CD4-positive, CD25-positive, alpha-beta regulatory T cell (primary cell): ENCODE results near the gene AMER2. TPM values are rescaled to one million over a fixed set of nuclear protein-coding genes. Genes with fewer than 3 reads are reported as not detected.

Source experiments
- ATAC-seq, 2 donors: fragments of 150-1000 bp; cut with Tn5 transposase; one replicate each; pipeline ENCODE4 v1.10.0; 2021; ENCODE audit warnings: low read depth in 2 of 2, moderate number of reproducible peaks in 2 of 2, moderate library complexity in 1 of 2
- DNase-seq, 3 donors: peaks; one replicate each; pipeline versions ENCODE4 v3.0.0 to v3.0.0-alpha.2; 2012 to 2022; ENCODE audit warnings: mixed read lengths in 1 of 3
- H3K27ac ChIP-seq: one replicate; pipeline ENCODE4 v1.7.0; 2013; ENCODE audit warnings: mild to moderate bottlenecking, low read length; ENCODE audit not compliant: insufficient read depth, poor library complexity, severe bottlenecking
- H3K27me3 ChIP-seq: one replicate; pipeline ENCODE4 v1.7.0; 2013; ENCODE audit warnings: low read length; ENCODE audit not compliant: control insufficient read depth, insufficient read depth
- H3K36me3 ChIP-seq: one replicate; pipeline ENCODE4 v1.7.0; 2013; ENCODE audit warnings: mild to moderate bottlenecking, low read length, moderate library complexity; ENCODE audit not compliant: control insufficient read depth, insufficient read depth
- H3K4me1 ChIP-seq: 2 replicates; pipeline ENCODE4 v1.7.0; 2013; ENCODE audit warnings: mild to moderate bottlenecking, low read length; ENCODE audit not compliant: insufficient read depth, control insufficient read depth, poor library complexity, severe bottlenecking
- H3K4me3 ChIP-seq: one replicate; pipeline ENCODE4 v1.7.0; 2013; ENCODE audit warnings: low read depth, mild to moderate bottlenecking, low read length, moderate library complexity
- H3K9me3 ChIP-seq, 2 experiments: 1 replicate in 1 of 2; 2 replicates in 1 of 2; pipeline ENCODE4 v1.7.0; 2013; ENCODE audit warnings: low read length in 2 of 2, mild to moderate bottlenecking in 1 of 2, moderate library complexity in 1 of 2; ENCODE audit not compliant: control insufficient read depth in 2 of 2
- H3K27ac Mint-ChIP-seq, 3 donors: one replicate each; pipeline ENCODE4 v1.8.0; 2020 to 2022; ENCODE audit warnings: mild to moderate bottlenecking in 3 of 3, mixed read lengths in 3 of 3, moderate library complexity in 2 of 3
- H3K27me3 Mint-ChIP-seq: one replicate; pipeline ENCODE4 v1.8.0; 2022; ENCODE audit warnings: mild to moderate bottlenecking, mixed read lengths
- H3K36me3 Mint-ChIP-seq: one replicate; pipeline ENCODE4 v1.8.0; 2020; ENCODE audit warnings: mixed read lengths
- H3K4me1 Mint-ChIP-seq, 4 donors: one replicate each; pipeline ENCODE4 v1.8.0; 2020 to 2022; ENCODE audit warnings: mixed read lengths in 4 of 4, mild to moderate bottlenecking in 1 of 4
- H3K4me3 Mint-ChIP-seq, 4 donors: one replicate each; pipeline ENCODE4 v1.8.0; 2020 to 2022; ENCODE audit warnings: mild to moderate bottlenecking in 4 of 4, mixed read lengths in 4 of 4, moderate library complexity in 3 of 4
- H3K9me3 Mint-ChIP-seq, 7 donors: one replicate each; pipeline ENCODE4 v1.8.0; 2020 to 2022; ENCODE audit warnings: mixed read lengths in 7 of 7, mild to moderate bottlenecking in 3 of 7, moderate library complexity in 2 of 7
- polyA plus RNA-seq, 4 donors: library from polyadenylated mRNA; unstranded; fragments of 300-500 nt; fragmentation: Illumina TruSeq; gene quantifications; one replicate each; pipeline ENCODE4 v1.2.3, GENCODE V29; 2021
- total RNA-seq: library from RNA; stranded (reverse); gene quantifications from one replicate; pipeline ENCODE4 v1.2.3, GENCODE V29; 2022

AMER2 gene
- total and polyA plus RNA-seq, 5 donors from 2014 or later = not detected

DNA sequence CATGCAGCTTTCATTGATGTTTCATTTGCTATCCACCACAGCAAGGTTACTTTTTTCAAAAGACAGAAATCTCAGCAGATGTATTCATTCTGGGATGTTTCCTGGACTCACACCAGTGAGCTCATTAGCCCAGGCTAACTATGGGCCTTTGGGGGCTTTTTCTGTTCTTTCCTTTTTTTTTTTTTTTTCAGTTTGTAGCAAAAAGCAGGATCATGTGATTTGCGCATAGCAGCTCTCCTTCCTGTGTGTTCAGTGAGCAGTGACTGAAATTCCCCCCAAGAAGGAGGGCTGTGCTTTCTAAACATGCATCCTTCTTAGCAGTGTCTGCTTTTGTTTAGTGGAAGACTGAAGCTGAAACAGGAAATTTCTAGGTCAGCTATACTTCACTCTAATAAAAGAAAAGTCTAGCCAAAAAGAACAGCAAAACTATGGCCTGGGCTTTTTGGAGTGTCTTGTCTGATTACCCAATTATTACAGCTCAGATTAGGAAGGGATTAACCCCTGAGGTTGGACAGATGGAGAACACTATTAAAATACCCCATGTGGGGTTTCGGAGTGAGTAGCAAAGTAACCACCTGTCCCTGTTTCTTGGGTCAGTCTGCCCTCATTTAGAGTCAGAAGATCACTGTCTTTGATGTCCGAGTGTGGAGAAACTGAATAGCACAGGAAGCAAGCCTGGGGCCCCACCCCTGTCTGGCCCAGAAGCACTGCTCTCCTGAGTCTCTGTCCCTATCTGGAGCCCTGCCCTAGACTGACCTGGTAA, 8.9 kb upstream of the AMER2 start:
- Histone ChIP-seq H3K9me3 (no peaks in the 10 kb centered on the region), H3K4me3 (no peak overlapping the region), H3K27me3 (peaks cover 18% of the 10 kb centered on the region), H3K36me3 (no peaks in the 10 kb centered on the region), H3K4me1 (no peaks in the 10 kb centered on the region), H3K27ac (no peak overlapping the region)
- Mint-ChIP-seq H3K4me1 (no peaks in the 10 kb centered on the region), H3K27ac (no peak overlapping the region), H3K36me3 (no peaks in the 10 kb centered on the region), H3K4me3 (no peak overlapping the region), H3K9me3 (peaks cover 0 to 8% (median 0%) of the 10 kb centered on the region in 7 donors), H3K27me3 (peaks cover 51% of the 10 kb centered on the region)
- ATAC-seq = no peak
- DNase-seq = no peak

GRCh38 chr13:25179832-25180774, 8.0 kb upstream of the AMER2 start:
- H3K4me1 Mint-ChIP-seq = no peaks in the 10 kb centered on the region
- no peaks in the 10 kb centered on the region for H3K4me1 ChIP-seq
- H3K27me3 Mint-ChIP-seq = peaks cover 58% of the 10 kb centered on the region
- H3K36me3 ChIP-seq = no peaks in the 10 kb centered on the region
- no peaks in the 10 kb centered on the region for H3K36me3 Mint-ChIP-seq
- DNase-seq (no peak), ATAC-seq (no peak)
- H3K4me3 Mint-ChIP-seq = no peak overlapping the region
- peaks cover 18% of the 10 kb centered on the region for H3K27me3 ChIP-seq
- peaks cover 0 to 8% (median 0%) of the 10 kb centered on the region in 7 donors for H3K9me3 Mint-ChIP-seq
- no peak overlapping the region for H3K27ac Mint-ChIP-seq
- H3K4me3 ChIP-seq = no peak overlapping the region
- no peaks in the 10 kb centered on the region for H3K9me3 ChIP-seq
- no peak overlapping the region for H3K27ac ChIP-seq

DNA sequence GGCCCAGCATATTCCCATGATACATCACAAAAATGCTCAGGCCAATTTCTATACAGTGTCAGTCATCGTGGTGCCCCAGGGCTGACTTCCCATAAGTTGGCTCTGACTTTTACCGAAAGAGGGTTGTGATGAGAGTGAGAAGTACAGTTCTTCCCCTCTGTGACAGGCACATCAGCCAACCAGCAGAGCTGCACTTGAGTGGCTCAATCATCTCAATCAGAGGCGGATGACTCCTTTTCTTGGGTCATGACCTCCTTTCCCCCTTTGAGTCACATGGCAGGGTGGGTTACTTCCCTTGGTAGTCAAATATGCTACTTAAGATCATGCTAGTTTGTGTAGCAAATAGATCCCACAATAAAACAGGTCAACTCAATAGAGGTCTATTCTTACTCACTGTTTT, 6.9 kb upstream of the AMER2 start:
- Histone ChIP-seq H3K4me1 (no peaks in the 10 kb centered on the region), H3K27me3 (peaks cover 22% of the 10 kb centered on the region), H3K9me3 (no peaks in the 10 kb centered on the region), H3K4me3 (no peak overlapping the region), H3K36me3 (no peaks in the 10 kb centered on the region), H3K27ac (no peak overlapping the region)
- no peak overlapping the region for H3K27ac Mint-ChIP-seq
- ATAC-seq (no peak), DNase-seq (no peak)
- no peak overlapping the region for H3K4me3 Mint-ChIP-seq
- H3K4me1 Mint-ChIP-seq = no peaks in the 10 kb centered on the region
- no peaks in the 10 kb centered on the region for H3K36me3 Mint-ChIP-seq
- H3K27me3 Mint-ChIP-seq = peaks cover 66% of the 10 kb centered on the region
- H3K9me3 Mint-ChIP-seq = peaks cover 0 to 8% (median 0%) of the 10 kb centered on the region in 7 donors

DNA sequence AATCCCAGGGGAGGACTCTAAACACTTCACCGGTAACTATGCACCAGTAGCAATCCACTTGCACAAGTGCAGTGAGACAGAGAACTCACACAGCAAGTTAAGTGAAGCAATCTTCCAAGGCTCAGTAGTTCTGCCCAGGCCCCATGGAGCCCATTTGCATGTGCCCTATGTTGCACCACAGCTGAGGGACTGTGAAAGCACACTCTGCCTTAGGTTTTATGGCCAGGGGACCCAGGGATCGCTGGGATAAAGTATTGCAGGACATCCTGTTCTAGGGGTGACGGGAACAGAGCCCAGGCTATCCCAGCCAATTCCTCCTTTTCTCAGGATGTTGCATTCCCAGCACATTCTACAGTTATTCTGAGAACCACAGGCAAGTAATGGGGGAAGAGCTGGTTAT, 6.0 kb upstream of the AMER2 start:
- peaks cover 31% of the 10 kb centered on the region for H3K27me3 ChIP-seq
- H3K36me3 ChIP-seq = no peaks in the 10 kb centered on the region
- no peak overlapping the region for H3K4me3 Mint-ChIP-seq
- H3K36me3 Mint-ChIP-seq = no peaks in the 10 kb centered on the region
- no peaks in the 10 kb centered on the region for H3K9me3 ChIP-seq
- peaks cover 75% of the 10 kb centered on the region for H3K27me3 Mint-ChIP-seq
- H3K4me1 ChIP-seq = no peaks in the 10 kb centered on the region
- DNase-seq = no peak
- H3K4me1 Mint-ChIP-seq = no peaks in the 10 kb centered on the region
- H3K27ac Mint-ChIP-seq = no peak overlapping the region
- H3K4me3 ChIP-seq = no peak overlapping the region
- no peak for ATAC-seq
- peaks cover 0 to 8% (median 0%) of the 10 kb centered on the region in 7 donors for H3K9me3 Mint-ChIP-seq
- no peak overlapping the region for H3K27ac ChIP-seq

DNA sequence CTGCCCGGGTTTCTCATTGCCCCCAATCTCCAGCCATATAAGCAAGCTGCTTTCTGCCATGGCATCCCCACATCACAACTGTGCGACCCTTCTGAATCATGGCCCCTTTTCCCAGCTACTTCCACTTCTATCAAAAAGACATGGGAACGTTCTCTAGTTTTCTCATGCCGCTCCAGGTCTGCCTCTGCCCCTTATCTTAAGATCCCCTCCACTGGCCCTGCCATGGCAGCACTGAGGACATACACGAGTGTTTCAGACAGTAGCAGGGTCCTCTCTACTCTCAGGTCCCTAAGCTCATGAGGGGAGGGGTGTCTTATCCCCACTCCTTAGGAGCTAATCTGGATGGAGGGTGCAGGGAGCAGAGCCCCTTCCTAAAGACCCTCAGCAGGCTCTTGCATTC, 5.5 kb upstream of the AMER2 start:
- H3K4me3 Mint-ChIP-seq = no peak overlapping the region
- no peaks in the 10 kb centered on the region for H3K36me3 Mint-ChIP-seq
- peaks cover 0 to 8% (median 0%) of the 10 kb centered on the region in 7 donors for H3K9me3 Mint-ChIP-seq
- H3K4me1 Mint-ChIP-seq = no peaks in the 10 kb centered on the region
- Histone ChIP-seq H3K36me3 (no peaks in the 10 kb centered on the region), H3K27ac (no peak overlapping the region), H3K9me3 (no peaks in the 10 kb centered on the region), H3K4me3 (no peak overlapping the region), H3K4me1 (no peaks in the 10 kb centered on the region), H3K27me3 (peaks cover 31% of the 10 kb centered on the region)
- peaks cover 77% of the 10 kb centered on the region for H3K27me3 Mint-ChIP-seq
- DNase-seq (no peak), ATAC-seq (no peak)
- no peak overlapping the region for H3K27ac Mint-ChIP-seq

GRCh38 chr13:25177012-25177411, 4.9 kb upstream of the AMER2 start:
- peaks cover 80% of the 10 kb centered on the region for H3K27me3 Mint-ChIP-seq
- Histone ChIP-seq H3K9me3 (no peaks in the 10 kb centered on the region), H3K27me3 (peaks cover 34% of the 10 kb centered on the region), H3K36me3 (no peaks in the 10 kb centered on the region), H3K27ac (no peak overlapping the region), H3K4me3 (no peak overlapping the region), H3K4me1 (no peaks in the 10 kb centered on the region)
- DNase-seq = no peak
- no peak for ATAC-seq
- H3K4me1 Mint-ChIP-seq = peaks cover 0 to 4% (median under 1%) of the 10 kb centered on the region in 4 donors
- H3K9me3 Mint-ChIP-seq = peaks cover 0 to 8% (median 0%) of the 10 kb centered on the region in 7 donors
- no peak overlapping the region for H3K4me3 Mint-ChIP-seq
- H3K36me3 Mint-ChIP-seq = no peaks in the 10 kb centered on the region
- no peak overlapping the region for H3K27ac Mint-ChIP-seq

DNA sequence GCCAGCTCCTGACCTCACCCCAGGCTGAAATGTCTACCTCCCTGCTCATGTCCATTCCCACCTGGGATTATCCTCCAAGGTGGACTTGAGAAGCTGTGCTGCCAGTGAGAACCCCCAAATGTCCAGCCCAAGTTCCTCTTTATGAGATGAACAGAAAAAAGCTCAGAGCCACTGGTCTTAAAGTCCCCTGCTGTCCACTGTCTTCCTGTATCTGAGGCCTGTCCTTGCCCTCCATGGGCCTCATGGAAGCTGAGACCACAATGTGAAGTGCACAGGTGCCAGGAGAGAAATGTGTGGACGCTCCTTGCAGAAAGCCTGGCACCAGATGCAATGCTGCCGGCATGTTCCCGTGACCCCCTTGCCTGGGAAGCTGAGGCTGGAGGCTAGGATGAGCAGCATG, 3.3 kb upstream of the AMER2 start:
- peaks cover 9% of the 10 kb centered on the region for H3K4me1 ChIP-seq
- Mint-ChIP-seq H3K36me3 (no peaks in the 10 kb centered on the region), H3K4me1 (peaks cover 0 to 14% (median 7%) of the 10 kb centered on the region in 4 donors)

More for the DNA sequence above, 3.3 kb upstream of the AMER2 start:
- peaks cover 78% of the 10 kb centered on the region for H3K27me3 Mint-ChIP-seq
- H3K4me3 ChIP-seq = no peak overlapping the region
- peaks cover 0 to 8% (median 0%) of the 10 kb centered on the region in 7 donors for H3K9me3 Mint-ChIP-seq
- H3K27me3 ChIP-seq = peaks cover 36% of the 10 kb centered on the region
- no peak overlapping the region for H3K27ac Mint-ChIP-seq
- H3K4me3 Mint-ChIP-seq = no peak overlapping the region
- no peaks in the 10 kb centered on the region for H3K36me3 ChIP-seq
- no peak for DNase-seq
- ATAC-seq = no peak
- H3K9me3 ChIP-seq = no peaks in the 10 kb centered on the region
- H3K27ac ChIP-seq = no peak overlapping the region
